ENCODE measurements around the gene CAMK1D.

DNA sequence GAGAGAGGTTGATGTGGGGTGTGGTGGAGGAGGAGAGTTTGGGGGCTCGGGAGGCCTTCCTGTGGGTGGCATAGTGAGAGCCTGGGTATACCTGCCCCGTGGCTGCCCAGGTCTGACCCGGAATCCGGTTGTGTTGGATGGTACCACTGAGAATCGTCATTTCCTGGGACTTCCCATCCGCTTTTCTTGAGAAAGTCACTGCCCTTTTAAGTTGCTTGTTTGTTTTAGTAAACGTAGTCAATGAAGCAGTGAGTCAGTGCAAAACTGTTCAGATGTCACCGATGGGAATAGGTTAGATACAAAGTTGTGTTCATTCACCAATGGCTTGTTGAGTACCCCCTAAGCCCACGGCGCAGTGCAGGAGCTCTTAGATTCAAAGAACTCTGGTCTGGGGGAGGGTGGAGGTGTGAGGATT, 285.8 kb downstream of the CAMK1D start:
- TF ChIP-seq, protein P1, sequence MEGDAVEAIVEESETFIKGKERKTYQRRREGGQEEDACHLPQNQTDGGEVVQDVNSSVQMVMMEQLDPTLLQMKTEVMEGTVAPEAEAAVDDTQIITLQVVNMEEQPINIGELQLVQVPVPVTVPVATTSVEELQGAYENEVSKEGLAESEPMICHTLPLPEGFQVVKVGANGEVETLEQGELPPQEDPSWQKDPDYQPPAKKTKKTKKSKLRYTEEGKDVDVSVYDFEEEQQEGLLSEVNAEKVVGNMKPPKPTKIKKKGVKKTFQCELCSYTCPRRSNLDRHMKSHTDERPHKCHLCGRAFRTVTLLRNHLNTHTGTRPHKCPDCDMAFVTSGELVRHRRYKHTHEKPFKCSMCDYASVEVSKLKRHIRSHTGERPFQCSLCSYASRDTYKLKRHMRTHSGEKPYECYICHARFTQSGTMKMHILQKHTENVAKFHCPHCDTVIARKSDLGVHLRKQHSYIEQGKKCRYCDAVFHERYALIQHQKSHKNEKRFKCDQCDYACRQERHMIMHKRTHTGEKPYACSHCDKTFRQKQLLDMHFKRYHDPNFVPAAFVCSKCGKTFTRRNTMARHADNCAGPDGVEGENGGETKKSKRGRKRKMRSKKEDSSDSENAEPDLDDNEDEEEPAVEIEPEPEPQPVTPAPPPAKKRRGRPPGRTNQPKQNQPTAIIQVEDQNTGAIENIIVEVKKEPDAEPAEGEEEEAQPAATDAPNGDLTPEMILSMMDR (IDR thresholded peaks at IDR 0.05) = no peak
- TF ChIP-seq POLR2A (IDR thresholded peaks at IDR 0.05) = no peak
